T-helper 2 cell treated with Interferon-gamma antibody and Interleukin-4, amounts not matched to agents 100 ng/mL and 5 ng/mL, for 36 hours (primary cell): ENCODE measurements around the gene ZNF718. TPM values are rescaled to one million over a fixed set of nuclear protein-coding genes. Genes with fewer than 3 reads are reported as not detected.
"Not testable (repeated sequence)": the region's sequence is repeated elsewhere in the genome, so short reads cannot be mapped to it uniquely, and the experiment has no call there.

ENCODE experiments used
- intact Hi-C: fragments of 100-400 bp; cut with micrococcal nuclease; formaldehyde crosslinking; loops from one replicate; pipeline ENCODE4 v1.15.1; 2023
- total RNA-seq: library from RNA; stranded (reverse); gene quantifications from 2 replicates; pipeline ENCODE4 v1.2.3, GENCODE V29; 2022

ZNF718 gene
- total RNA-seq, 1 donor from 2014 or later = 12.5 TPM

DNA sequence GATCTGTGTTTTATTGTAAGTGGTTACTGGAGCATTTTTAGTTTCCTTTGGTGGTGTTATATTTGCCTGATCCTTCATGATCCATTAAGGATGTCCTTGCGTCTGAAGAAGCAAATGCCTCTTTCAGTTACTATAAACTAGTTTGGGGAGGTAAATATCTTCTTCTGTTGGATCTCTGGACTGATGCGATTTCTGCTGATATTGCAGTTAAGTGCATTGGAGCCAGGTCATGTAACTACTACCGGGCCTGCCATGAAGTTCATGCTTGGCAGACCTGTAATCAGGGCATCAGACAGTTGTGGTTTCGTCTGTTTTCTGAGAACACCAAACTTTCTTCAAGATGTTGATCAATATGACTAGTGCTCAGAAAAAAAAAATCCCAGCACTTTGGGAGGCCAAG is 22.9 kb downstream of the ZNF718 start:
- intact Hi-C loops = no loop called here

GRCh38 chr4:161496-162284 is 37.4 kb downstream of the ZNF718 start:
- intact Hi-C loops = no loop called here

DNA sequence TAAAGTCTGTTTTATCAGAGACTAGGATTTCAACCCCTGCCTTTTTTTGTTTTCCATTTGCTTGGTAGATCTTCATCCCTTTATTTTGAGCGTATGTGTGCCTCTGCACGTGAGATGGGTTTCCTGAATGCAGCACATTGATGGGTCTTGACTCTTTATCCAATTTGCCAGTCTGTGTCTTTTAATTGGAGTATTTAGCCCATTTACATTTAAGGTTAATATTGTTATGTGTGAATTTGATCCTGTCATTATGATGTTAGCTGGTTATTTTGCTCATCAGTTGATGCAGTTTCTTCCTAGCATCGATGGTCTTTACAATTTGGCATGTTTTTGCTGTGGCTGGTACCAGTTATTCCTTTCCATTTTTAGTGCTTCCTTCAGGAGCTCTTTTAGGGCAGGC is 45.3 kb downstream of the ZNF718 start:
- intact Hi-C loops = not testable (repeated sequence)

GRCh38 chr4:171318-171717 is 47.0 kb downstream of the ZNF718 start:
- intact Hi-C loops = not testable (repeated sequence)

DNA sequence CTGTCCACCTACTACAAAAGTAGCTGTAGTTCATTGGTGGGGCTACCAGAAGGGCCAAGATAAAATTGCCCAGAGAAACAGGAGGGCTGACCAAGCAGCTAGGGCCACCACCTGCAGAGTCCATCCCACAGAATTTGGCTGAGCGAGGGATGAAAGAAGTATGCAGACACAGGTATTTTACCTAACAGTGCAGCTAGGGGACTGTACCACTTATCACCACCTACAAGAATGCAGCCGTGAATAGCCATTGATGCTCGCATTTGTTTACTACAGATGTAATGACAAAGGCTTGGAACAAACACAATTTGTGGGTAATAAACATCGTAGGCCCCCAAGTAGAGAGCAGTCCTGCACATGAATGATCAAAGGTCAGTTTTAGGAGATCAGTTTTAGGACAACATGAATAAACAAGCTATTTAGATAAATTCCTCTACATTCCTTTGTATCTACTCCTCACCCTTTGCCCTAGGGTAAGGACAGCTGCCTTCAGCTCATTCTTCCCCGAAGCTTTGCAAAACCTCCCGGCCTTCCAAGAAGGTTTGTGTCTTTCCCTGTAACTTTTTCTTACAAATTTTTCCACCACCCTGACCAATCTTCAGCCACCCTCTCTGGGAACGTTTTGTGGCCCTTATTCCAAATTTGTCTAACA is 49.5 kb downstream of the ZNF718 start:
- intact Hi-C loops = no loop called here

- intact Hi-C loops = no loop called here
These were observed 51.7 kb downstream of the ZNF718 start for GRCh38 chr4:175986-176385.

DNA sequence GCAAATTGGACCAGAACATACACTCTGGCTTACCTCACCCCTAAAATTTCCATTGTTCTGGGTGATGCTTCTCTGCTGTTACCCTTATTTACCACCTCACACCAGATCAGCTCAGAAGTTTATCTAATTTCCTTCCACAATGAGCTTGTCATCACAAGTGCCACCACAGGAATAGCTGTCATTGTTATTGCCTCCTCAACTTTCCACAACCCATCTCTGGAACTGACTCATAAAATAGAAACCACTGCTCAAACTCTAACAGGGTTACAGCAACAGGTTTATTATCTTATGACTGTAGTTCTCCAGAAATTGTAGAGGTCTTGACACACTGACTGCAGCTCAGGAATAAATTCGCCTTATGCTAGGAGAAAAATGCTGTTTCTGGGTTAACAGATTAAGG is 52.7 kb downstream of the ZNF718 start:
- intact Hi-C loops = no loop called here

DNA sequence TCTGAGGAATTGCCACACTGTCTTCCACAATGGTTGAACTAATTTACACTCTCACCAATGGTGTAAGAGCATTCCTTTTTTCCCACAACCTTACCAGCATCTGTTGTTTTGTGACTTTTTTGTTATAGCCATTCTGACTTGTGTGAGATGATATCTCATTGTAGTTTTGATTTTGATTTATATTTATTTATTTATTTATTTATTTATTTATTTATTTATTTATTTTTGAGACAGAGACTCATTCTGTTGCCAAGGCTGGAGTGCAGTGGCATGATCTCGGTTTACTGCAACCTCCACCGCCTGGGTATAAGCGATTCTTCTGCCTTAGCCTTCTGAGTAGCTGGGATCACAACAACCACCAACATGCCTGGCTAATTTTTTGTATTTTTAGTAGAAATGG is 57.9 kb downstream of the ZNF718 start:
- intact Hi-C loops = not testable (repeated sequence)

DNA sequence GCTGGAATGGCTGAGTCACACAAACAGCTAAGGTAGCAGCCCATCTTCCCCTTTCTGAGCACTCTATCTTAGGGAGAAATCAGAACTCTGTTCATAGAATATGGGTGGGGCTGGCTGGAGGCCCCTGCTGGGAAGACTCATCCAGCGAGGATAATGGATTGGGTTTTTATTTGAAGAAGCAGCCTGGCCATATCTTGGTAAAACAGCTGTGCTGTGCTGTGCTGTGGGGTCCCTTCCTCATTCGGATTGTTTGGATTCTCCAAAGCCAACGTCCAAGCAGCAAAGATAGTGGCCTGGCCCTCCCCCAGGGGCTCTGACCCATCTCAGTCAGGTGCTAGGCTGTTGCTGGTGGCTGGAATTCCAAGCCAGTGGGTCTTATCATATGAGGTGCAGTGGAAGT is 63.8 kb downstream of the ZNF718 start:
- intact Hi-C loops = no loop called here

DNA sequence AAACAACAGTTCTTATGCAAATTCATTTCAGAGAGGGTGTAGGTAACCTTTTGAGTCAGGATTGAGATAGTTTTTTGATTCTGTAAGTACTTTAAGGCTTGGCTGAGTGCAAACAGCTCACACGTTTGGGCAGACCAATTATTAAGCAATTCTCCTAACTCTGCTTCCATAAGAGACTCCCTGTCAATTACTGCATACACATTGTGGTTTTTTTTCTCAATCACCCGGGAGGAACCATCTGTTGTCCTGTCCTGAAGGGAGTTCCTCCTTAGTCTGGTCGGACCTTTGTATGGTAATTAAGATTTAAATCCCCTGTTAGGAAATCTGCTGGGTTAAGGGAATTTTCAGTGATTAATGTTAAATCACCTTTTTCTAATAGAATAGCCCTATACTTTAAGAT is 70.9 kb downstream of the ZNF718 start:
- intact Hi-C loops = not testable (repeated sequence)

GRCh38 chr4:200936-201335 is 76.6 kb downstream of the ZNF718 start:
- intact Hi-C loops = no loop called here

GRCh38 chr4:202822-203221 is 78.5 kb downstream of the ZNF718 start:
- intact Hi-C loops = not testable (repeated sequence)

- intact Hi-C loops = no loop called here
These were observed 80.9 kb downstream of the ZNF718 start for GRCh38 chr4:205097-205756.

- intact Hi-C loops = no loop called here
These were observed 81.8 kb downstream of the ZNF718 start for GRCh38 chr4:206054-206453.

DNA sequence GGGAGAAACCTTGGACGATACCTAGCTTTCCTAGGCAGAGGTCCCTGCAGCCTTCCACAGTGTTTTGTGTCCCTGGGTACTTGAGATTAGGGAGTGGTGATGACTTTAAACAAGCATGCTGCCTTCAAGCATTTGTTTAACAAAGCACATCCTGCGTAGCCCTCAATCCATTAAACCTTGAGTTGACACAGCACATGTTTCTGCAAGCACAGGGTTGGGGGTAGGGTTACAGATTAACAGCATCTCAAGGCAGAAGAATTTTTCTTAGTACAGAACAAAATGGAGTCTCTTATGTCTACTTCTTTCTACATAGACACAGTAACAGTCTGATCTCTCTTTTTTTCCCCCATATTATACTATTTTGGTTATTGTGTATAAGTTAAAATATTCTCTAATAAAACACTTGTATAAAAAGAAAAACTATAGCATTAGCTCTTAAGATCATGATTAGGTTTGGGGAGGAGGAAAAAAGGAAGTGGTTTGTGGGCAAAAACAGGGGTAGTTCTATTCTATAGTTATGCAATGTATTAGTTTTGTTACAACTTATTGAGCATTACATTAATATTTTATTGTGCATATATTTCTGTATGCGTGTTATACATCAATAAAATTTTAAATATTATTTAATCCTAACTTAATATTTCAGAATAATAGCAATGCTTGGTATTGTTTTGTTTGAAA is 84.3 kb downstream of the ZNF718 start:
- intact Hi-C loops = not testable (repeated sequence)

DNA sequence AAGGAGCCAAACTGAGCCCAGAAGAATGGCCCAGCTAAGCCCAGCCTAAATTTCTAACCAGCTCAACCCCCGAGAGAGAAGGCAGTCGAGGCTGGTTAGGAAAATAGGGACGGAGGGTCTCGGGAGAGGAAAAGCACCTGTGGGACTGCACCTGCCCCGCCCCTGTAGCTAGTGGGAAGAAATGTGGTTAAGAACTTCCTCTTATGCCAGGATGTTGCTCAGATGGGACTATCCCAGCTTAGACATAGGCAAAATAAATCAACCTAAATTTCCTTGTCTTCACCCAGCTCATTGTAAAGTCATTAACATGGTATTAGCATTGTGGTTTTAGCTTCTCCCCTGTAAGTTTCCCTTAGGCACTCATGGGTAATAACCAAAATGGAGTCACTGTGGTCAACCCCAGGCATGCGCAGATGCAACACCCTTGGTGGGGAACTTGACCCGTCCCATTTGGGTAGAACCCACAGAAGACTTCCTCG is 86.8 kb downstream of the ZNF718 start:
- intact Hi-C loops = no loop called here

- intact Hi-C loops = no loop called here
These were observed 88.3 kb downstream of the ZNF718 start for GRCh38 chr4:212438-213188.

- intact Hi-C loops = not testable (repeated sequence)
These were observed 88.9 kb downstream of the ZNF718 start for GRCh38 chr4:213189-213535.
